AG09309 (cell line): ENCODE measurements around the gene MRPL50.

Experiments
- DNase-seq: peaks from one replicate; pipeline ENCODE4 v3.0.0-alpha.2; 2010; ENCODE audit warnings: low read depth
- H3K4me3 ChIP-seq: 2 replicates; pipeline ENCODE4 v1.5.1; 2011; ENCODE audit warnings: mild to moderate bottlenecking, low read depth, low read length, moderate library complexity; ENCODE audit not compliant: control insufficient read depth
- CTCF ChIP-seq: IDR thresholded peaks from 2 replicates; pipeline ENCODE4 v1.5.1; 2011; ENCODE audit warnings: mild to moderate bottlenecking, low read depth, low read length, inconsistent platforms; ENCODE audit not compliant: insufficient read depth, control insufficient read depth; ENCODE audit errors: missing control alignments

MRPL50 gene

GRCh38 chr9:101440714-101441230 lies 42.4 kb upstream of the MRPL50 start:
- no peak for DNase-seq
- TF ChIP-seq CTCF, result no peak
- H3K4me3 ChIP-seq, result no peak overlapping the region

- H3K4me3 ChIP-seq, result no peak overlapping the region
- DNase-seq, result no peak
- TF ChIP-seq CTCF, result no peak
Measured at GRCh38 chr9:101438523-101438922, 40.1 kb upstream of the MRPL50 start.

GRCh38 chr9:101437806-101438232 lies 39.4 kb upstream of the MRPL50 start:
- TF ChIP-seq CTCF, result no peak
- no peak overlapping the region for H3K4me3 ChIP-seq
- no peak for DNase-seq

GRCh38 chr9:101435601-101436079 lies 37.2 kb upstream of the MRPL50 start, which contains the start of gene ALDOB:
ALDOB (minus strand) TSS chr9:101435774; CDS start chr9:101430887, 4,887 bp downstream.
- no peak for TF ChIP-seq CTCF
- H3K4me3 ChIP-seq, result no peak within 1 kb of the TSS
- DNase-seq, result no peak

- no peak for DNase-seq
Measured at GRCh38 chr9:101434998-101435397, 36.6 kb upstream of the MRPL50 start.

GRCh38 chr9:101433229-101433628 lies 34.8 kb upstream of the MRPL50 start:
- no peak overlapping the region for H3K4me3 ChIP-seq
- no peak for DNase-seq
- TF ChIP-seq CTCF, result no peak

More at GRCh38 chr9:101434998-101435397, 36.6 kb upstream of the MRPL50 start:
- H3K4me3 ChIP-seq, result no peak overlapping the region
- no peak for TF ChIP-seq CTCF
